ENCODE measurements around the gene PDXK. TPM values are rescaled to one million over a fixed set of nuclear protein-coding genes. Genes with fewer than 3 reads are reported as not detected.

PDXK gene
- polyA plus RNA-seq, 1 donor from 2014 or later = 22.8 TPM

DNA sequence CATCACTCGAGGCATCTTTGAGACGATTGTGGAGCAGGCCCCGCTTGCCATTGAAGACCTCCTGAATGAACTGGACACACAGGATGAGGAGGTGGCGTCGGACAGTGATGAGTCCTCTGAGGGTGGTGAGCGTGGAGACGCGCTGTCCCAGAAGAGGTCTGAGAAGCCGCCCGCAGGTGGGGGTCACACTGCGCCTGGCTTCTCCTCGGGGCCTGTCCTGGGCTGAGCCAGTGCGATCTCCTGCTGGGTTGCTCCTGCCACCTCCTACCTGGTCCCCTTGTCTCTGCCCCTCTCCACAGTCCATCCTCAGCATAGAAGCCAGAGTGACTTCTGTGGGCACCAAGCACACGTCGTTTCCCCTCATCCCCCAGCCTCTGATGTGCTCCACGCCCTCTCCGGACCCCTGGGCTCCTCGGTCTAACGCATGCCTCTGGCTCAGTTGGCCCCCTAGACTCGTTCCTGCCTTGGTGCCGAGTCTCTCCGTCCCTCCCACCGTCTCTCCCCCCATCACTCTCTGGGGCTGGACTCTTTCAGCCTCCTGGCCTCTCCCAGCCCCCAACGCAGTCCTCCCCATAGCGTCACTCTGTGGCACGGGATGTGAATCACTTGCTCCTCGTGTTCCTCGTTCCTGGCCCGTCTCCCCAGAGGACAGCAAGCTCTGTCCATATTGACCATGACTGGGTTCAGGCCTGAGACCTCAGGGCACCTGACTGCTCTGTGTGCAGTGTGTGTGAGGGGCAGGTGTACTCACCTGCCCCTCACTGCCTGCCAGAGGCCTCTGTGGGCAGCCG is 79.2 kb downstream of the PDXK start (continued):
- TF ChIP-seq TAF1 (IDR thresholded peaks at IDR 0.05; ENCODE audit: low read depth) = no peak
- no peak for TF ChIP-seq RAD21 (conservative IDR thresholded peaks at IDR 0.05)
- no peak for TF ChIP-seq MXI1 (conservative IDR thresholded peaks at IDR 0.05; ENCODE audit: poor library complexity, severe bottlenecking)

DNA sequence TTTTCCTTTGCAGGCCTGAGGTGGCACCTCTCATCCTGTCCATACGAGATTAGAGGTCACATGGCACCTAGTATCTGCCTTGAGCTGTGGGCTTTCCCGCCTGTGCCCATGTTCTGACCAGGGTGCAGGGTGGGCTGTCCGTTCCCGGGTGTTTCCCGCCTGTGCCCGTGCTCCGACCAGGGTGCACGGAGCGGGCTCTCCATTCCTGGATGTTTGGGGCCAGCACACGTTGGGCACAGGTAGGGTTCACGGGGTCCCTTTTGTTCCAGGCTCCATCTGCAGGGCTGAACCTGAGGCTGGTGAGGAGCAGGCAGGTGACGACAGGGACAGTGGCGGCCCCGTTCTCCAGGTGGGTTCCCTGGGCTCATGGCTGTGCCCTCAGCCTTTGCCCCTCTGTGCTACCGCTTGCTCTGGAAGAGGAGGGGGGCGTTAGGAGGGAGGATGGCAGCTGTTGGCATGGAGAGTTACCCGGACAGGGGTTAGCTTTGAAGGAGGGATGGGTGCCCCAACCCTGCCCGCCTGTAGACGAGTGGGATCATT is 80.4 kb downstream of the PDXK start:
- H3K9me2 ChIP-seq (ENCODE audit: insufficient read depth, low read length) = no peaks in the 10 kb centered on the region
- H4K20me1 ChIP-seq (ENCODE audit: insufficient read depth) = no peaks in the 10 kb centered on the region
- no peak overlapping the region for H3K4me3 ChIP-seq (ENCODE audit: low read length)
- no peaks in the 10 kb centered on the region for H3K79me2 ChIP-seq (replicated peaks; ENCODE audit: insufficient read depth, low read length)
- H3F3A ChIP-seq (ENCODE audit: insufficient read depth, low read length, poor library complexity, severe bottlenecking) = no peaks in the 10 kb centered on the region
- no peaks in the 10 kb centered on the region for H3K9me3 ChIP-seq (ENCODE audit: low read length)
- TF ChIP-seq TAF1 (IDR thresholded peaks at IDR 0.05; ENCODE audit: low read depth) = no peak
- no peak for TF ChIP-seq MXI1 (conservative IDR thresholded peaks at IDR 0.05; ENCODE audit: poor library complexity, severe bottlenecking)
- TF ChIP-seq RAD21 (conservative IDR thresholded peaks at IDR 0.05) = no peak
- TF ChIP-seq, protein P1, sequence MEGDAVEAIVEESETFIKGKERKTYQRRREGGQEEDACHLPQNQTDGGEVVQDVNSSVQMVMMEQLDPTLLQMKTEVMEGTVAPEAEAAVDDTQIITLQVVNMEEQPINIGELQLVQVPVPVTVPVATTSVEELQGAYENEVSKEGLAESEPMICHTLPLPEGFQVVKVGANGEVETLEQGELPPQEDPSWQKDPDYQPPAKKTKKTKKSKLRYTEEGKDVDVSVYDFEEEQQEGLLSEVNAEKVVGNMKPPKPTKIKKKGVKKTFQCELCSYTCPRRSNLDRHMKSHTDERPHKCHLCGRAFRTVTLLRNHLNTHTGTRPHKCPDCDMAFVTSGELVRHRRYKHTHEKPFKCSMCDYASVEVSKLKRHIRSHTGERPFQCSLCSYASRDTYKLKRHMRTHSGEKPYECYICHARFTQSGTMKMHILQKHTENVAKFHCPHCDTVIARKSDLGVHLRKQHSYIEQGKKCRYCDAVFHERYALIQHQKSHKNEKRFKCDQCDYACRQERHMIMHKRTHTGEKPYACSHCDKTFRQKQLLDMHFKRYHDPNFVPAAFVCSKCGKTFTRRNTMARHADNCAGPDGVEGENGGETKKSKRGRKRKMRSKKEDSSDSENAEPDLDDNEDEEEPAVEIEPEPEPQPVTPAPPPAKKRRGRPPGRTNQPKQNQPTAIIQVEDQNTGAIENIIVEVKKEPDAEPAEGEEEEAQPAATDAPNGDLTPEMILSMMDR (IDR thresholded peaks at IDR 0.05; ENCODE audit: poor library complexity, severe bottlenecking) = no peak
- no peak for TF ChIP-seq SMC3 (conservative IDR thresholded peaks at IDR 0.05; ENCODE audit: poor library complexity)
- TF ChIP-seq POLR2AphosphoS5 (IDR thresholded peaks at IDR 0.05) = no peak
- TF ChIP-seq EZH2 (IDR thresholded peaks at IDR 0.05; ENCODE audit: borderline replicate concordance, insufficient read depth, low read length, poor library complexity, severe bottlenecking) = no peak
- TF ChIP-seq EP300 (conservative IDR thresholded peaks at IDR 0.05; ENCODE audit: poor library complexity, severe bottlenecking) = no peak
- TF ChIP-seq, protein P2, sequence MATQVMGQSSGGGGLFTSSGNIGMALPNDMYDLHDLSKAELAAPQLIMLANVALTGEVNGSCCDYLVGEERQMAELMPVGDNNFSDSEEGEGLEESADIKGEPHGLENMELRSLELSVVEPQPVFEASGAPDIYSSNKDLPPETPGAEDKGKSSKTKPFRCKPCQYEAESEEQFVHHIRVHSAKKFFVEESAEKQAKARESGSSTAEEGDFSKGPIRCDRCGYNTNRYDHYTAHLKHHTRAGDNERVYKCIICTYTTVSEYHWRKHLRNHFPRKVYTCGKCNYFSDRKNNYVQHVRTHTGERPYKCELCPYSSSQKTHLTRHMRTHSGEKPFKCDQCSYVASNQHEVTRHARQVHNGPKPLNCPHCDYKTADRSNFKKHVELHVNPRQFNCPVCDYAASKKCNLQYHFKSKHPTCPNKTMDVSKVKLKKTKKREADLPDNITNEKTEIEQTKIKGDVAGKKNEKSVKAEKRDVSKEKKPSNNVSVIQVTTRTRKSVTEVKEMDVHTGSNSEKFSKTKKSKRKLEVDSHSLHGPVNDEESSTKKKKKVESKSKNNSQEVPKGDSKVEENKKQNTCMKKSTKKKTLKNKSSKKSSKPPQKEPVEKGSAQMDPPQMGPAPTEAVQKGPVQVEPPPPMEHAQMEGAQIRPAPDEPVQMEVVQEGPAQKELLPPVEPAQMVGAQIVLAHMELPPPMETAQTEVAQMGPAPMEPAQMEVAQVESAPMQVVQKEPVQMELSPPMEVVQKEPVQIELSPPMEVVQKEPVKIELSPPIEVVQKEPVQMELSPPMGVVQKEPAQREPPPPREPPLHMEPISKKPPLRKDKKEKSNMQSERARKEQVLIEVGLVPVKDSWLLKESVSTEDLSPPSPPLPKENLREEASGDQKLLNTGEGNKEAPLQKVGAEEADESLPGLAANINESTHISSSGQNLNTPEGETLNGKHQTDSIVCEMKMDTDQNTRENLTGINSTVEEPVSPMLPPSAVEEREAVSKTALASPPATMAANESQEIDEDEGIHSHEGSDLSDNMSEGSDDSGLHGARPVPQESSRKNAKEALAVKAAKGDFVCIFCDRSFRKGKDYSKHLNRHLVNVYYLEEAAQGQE (IDR thresholded peaks at IDR 0.05; ENCODE audit: borderline replicate concordance) = no peak
- H2AFZ ChIP-seq (ENCODE audit: low read depth, low read length) = no peak overlapping the region
- no peak overlapping the region for H3K4me2 ChIP-seq (ENCODE audit: low read length)
- H3K9ac ChIP-seq (ENCODE audit: low read length) = no peak overlapping the region
- H3K27me3 ChIP-seq (ENCODE audit: insufficient read depth, low read depth, low read length) = no peaks in the 10 kb centered on the region
- no peaks in the 10 kb centered on the region for H3K36me3 ChIP-seq (ENCODE audit: insufficient read depth, low read length)
- no peak overlapping the region for H3K27ac ChIP-seq (ENCODE audit: low read length)

DNA sequence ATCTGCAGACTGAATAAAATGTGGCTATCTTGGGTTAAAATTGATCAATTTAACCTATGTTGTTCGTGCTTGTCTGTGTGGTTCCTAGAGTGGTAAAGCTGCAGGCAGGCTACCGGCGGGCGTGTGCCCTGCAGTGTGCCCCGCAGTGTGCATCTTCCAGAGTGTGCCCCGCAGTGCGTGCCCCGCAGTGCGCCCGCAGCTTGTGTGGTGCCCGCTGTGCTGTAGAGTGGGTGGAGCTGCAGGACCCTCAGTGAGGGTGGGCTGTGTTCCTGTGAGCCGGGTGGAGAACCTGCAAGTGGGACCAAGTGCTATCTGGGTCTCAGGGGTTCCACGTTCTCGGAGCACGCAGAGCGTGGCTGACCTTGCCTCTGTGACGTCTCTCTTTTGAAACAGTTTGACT is 81.2 kb downstream of the PDXK start:
- Histone ChIP-seq H3F3A (ENCODE audit: insufficient read depth, low read length, poor library complexity, severe bottlenecking) (no peaks in the 10 kb centered on the region), H4K20me1 (ENCODE audit: insufficient read depth) (no peaks in the 10 kb centered on the region), H2AFZ (ENCODE audit: low read depth, low read length) (no peak overlapping the region), H3K79me2 (replicated peaks; ENCODE audit: insufficient read depth, low read length) (no peaks in the 10 kb centered on the region), H3K27ac (ENCODE audit: low read length) (no peak overlapping the region), H3K9ac (ENCODE audit: low read length) (no peak overlapping the region), H3K9me3 (ENCODE audit: low read length) (no peaks in the 10 kb centered on the region), H3K4me2 (ENCODE audit: low read length) (no peak overlapping the region), H3K4me3 (ENCODE audit: low read length) (no peak overlapping the region), H3K9me2 (ENCODE audit: insufficient read depth, low read length) (no peaks in the 10 kb centered on the region), H3K27me3 (ENCODE audit: insufficient read depth, low read depth, low read length) (no peaks in the 10 kb centered on the region), H3K36me3 (ENCODE audit: insufficient read depth, low read length) (no peaks in the 10 kb centered on the region)
- TF ChIP-seq, protein P2 (IDR thresholded peaks at IDR 0.05; ENCODE audit: borderline replicate concordance) = no peak
- TF ChIP-seq POLR2AphosphoS5 (IDR thresholded peaks at IDR 0.05) (no peak), RAD21 (conservative IDR thresholded peaks at IDR 0.05) (no peak), EZH2 (IDR thresholded peaks at IDR 0.05; ENCODE audit: borderline replicate concordance, insufficient read depth, low read length, poor library complexity, severe bottlenecking) (no peak), MXI1 (conservative IDR thresholded peaks at IDR 0.05; ENCODE audit: poor library complexity, severe bottlenecking) (no peak), TAF1 (IDR thresholded peaks at IDR 0.05; ENCODE audit: low read depth) (no peak), SMC3 (conservative IDR thresholded peaks at IDR 0.05; ENCODE audit: poor library complexity) (no peak), EP300 (conservative IDR thresholded peaks at IDR 0.05; ENCODE audit: poor library complexity, severe bottlenecking) (no peak)
- TF ChIP-seq, protein P1 (IDR thresholded peaks at IDR 0.05; ENCODE audit: poor library complexity, severe bottlenecking) = no peak
